Stimulated activated effector memory CD8-positive, alpha-beta T cell treated with anti-CD3 and anti-CD28 coated beads, Interleukin-12 subunit alpha, Interleukin-12 subunit beta, amount 100 ng/mL, for 72 hours (primary cell): ENCODE measurements around the gene ATL1.
A peak's percentile ranks its signal among the peaks of the same experiment; 100 is the strongest.
"Not testable (repeated sequence)": the region's sequence is repeated elsewhere in the genome, so short reads cannot be mapped to it uniquely, and the experiment has no call there.

ENCODE experiments used
- ATAC-seq: fragments of 150-1000 bp; cut with Tn5 transposase; 2 replicates; pipeline ENCODE4 v1.10.0; 2021
- DNase-seq, 2 donors: peaks; one replicate each; pipeline ENCODE4 v3.0.0; 2021 to 2022; ENCODE audit warnings: low spot score in 2 of 2
- H3K27ac Mint-ChIP-seq: one replicate; pipeline ENCODE4 v1.8.0; 2022; ENCODE audit warnings: mild to moderate bottlenecking, mixed read lengths
- H3K36me3 Mint-ChIP-seq: one replicate; pipeline ENCODE4 v1.8.0; 2022; ENCODE audit warnings: mild to moderate bottlenecking, mixed read lengths
- H3K4me1 Mint-ChIP-seq: one replicate; pipeline ENCODE4 v1.8.0; 2022; ENCODE audit warnings: mixed read lengths
- H3K4me3 Mint-ChIP-seq: one replicate; pipeline ENCODE4 v1.8.0; 2022; ENCODE audit warnings: mild to moderate bottlenecking, mixed read lengths
- H3K9me3 Mint-ChIP-seq: one replicate; pipeline ENCODE4 v1.8.0; 2022; ENCODE audit warnings: mixed read lengths

ATL1 gene

GRCh38 chr14:50647282-50647681 is 87.3 kb downstream of the ATL1 start:
- Mint-ChIP-seq H3K9me3 (no peaks in the 10 kb centered on the region), H3K27ac (no peak overlapping the region)

GRCh38 chr14:50647753-50648152 is 87.8 kb downstream of the ATL1 start:
- Mint-ChIP-seq H3K4me3 (no peak overlapping the region), H3K9me3 (no peaks in the 10 kb centered on the region), H3K4me1 (no peaks in the 10 kb centered on the region), H3K36me3 (peaks cover 9% of the 10 kb centered on the region), H3K27ac (no peak overlapping the region)
- DNase-seq (no peak), ATAC-seq (no peak)

More at GRCh38 chr14:50647282-50647681, 87.3 kb downstream of the ATL1 start:
- ATAC-seq, result no peak
- Mint-ChIP-seq H3K36me3 (peaks cover 9% of the 10 kb centered on the region), H3K4me1 (no peaks in the 10 kb centered on the region), H3K4me3 (no peak overlapping the region)
- no peak for DNase-seq

GRCh38 chr14:50649691-50650090 is 89.7 kb downstream of the ATL1 start:
- no peak overlapping the region for H3K27ac Mint-ChIP-seq
- ATAC-seq, result no peak
- peaks cover 4% of the 10 kb centered on the region for H3K36me3 Mint-ChIP-seq
- no peak for DNase-seq
- no peak overlapping the region for H3K4me3 Mint-ChIP-seq
- H3K9me3 Mint-ChIP-seq, result no peaks in the 10 kb centered on the region
- H3K4me1 Mint-ChIP-seq, result no peaks in the 10 kb centered on the region

GRCh38 chr14:50656776-50657175 is 96.8 kb downstream of the ATL1 start:
- no peaks in the 10 kb centered on the region for H3K36me3 Mint-ChIP-seq
- no peak overlapping the region for H3K4me3 Mint-ChIP-seq
- DNase-seq (no peak), ATAC-seq (no peak)
- no peaks in the 10 kb centered on the region for H3K4me1 Mint-ChIP-seq
- H3K27ac Mint-ChIP-seq, result no peak overlapping the region
- no peaks in the 10 kb centered on the region for H3K9me3 Mint-ChIP-seq

GRCh38 chr14:50657753-50658152 is 97.8 kb downstream of the ATL1 start:
- H3K27ac Mint-ChIP-seq, result no peak overlapping the region
- no peak overlapping the region for H3K4me3 Mint-ChIP-seq
- H3K36me3 Mint-ChIP-seq, result no peaks in the 10 kb centered on the region
- ATAC-seq (no peak), DNase-seq (no peak)
- no peaks in the 10 kb centered on the region for H3K4me1 Mint-ChIP-seq
- no peaks in the 10 kb centered on the region for H3K9me3 Mint-ChIP-seq

- Mint-ChIP-seq H3K27ac (no peak overlapping the region), H3K4me3 (no peak overlapping the region), H3K9me3 (no peaks in the 10 kb centered on the region), H3K36me3 (no peaks in the 10 kb centered on the region), H3K4me1 (no peaks in the 10 kb centered on the region)
- ATAC-seq (no peak), DNase-seq (no peak)
Measured at GRCh38 chr14:50658203-50658602, 98.3 kb downstream of the ATL1 start.

GRCh38 chr14:50659327-50659974 is 99.5 kb downstream of the ATL1 start:
- DNase-seq (no peak), ATAC-seq (no peak)
- Mint-ChIP-seq H3K4me1 (peaks cover 8% of the 10 kb centered on the region), H3K9me3 (no peaks in the 10 kb centered on the region), H3K27ac (peak overlapping the region; percentile 27), H3K36me3 (peaks cover 10% of the 10 kb centered on the region), H3K4me3 (no peak overlapping the region)

- H3K9me3 Mint-ChIP-seq, H3K4me3 Mint-ChIP-seq, H3K27ac Mint-ChIP-seq, ATAC-seq, DNase-seq: not testable (repeated sequence)
- H3K36me3 Mint-ChIP-seq, result peaks cover 19% of the 10 kb centered on the region
- peaks cover 14% of the 10 kb centered on the region for H3K4me1 Mint-ChIP-seq
Measured at GRCh38 chr14:50664579-50664978, 104.6 kb downstream of the ATL1 start.

GRCh38 chr14:50665300-50665699 is 105.4 kb downstream of the ATL1 start:
- not testable (repeated sequence) for H3K27ac Mint-ChIP-seq, DNase-seq, H3K9me3 Mint-ChIP-seq, ATAC-seq, H3K4me3 Mint-ChIP-seq
- peaks cover 19% of the 10 kb centered on the region for H3K36me3 Mint-ChIP-seq
- peaks cover 14% of the 10 kb centered on the region for H3K4me1 Mint-ChIP-seq

- Mint-ChIP-seq H3K27ac (no peak overlapping the region), H3K9me3 (no peaks in the 10 kb centered on the region), H3K36me3 (peaks cover 19% of the 10 kb centered on the region), H3K4me3 (no peak overlapping the region), H3K4me1 (peaks cover 14% of the 10 kb centered on the region)
- ATAC-seq, result peak; percentile 5
- no peak for DNase-seq
Measured at GRCh38 chr14:50666772-50667683, 107.1 kb downstream of the ATL1 start.

GRCh38 chr14:50667684-50667995 is 107.7 kb downstream of the ATL1 start:
- Mint-ChIP-seq H3K27ac (no peak overlapping the region), H3K4me1 (peaks cover 14% of the 10 kb centered on the region), H3K9me3 (no peaks in the 10 kb centered on the region), H3K4me3 (no peak overlapping the region), H3K36me3 (peaks cover 19% of the 10 kb centered on the region)
- ATAC-seq (no peak), DNase-seq (no peak)

- Mint-ChIP-seq H3K9me3 (no peaks in the 10 kb centered on the region), H3K36me3 (peaks cover 19% of the 10 kb centered on the region), H3K27ac (no peak within 1 kb of the TSS), H3K4me1 (peaks cover 14% of the 10 kb centered on the region), H3K4me3 (no peak within 1 kb of the TSS)
- DNase-seq (peak; percentile 40 to 79), ATAC-seq (peak; percentile 85)
Measured at GRCh38 chr14:50667996-50668825, 108.3 kb downstream of the ATL1 start, which contains the start of gene SAV1. SAV1 (minus strand) TSS chr14:50668306; CDS start chr14:50667967, 339 bp downstream.

- DNase-seq (no peak), ATAC-seq (no peak)
- peaks cover 9% of the 10 kb centered on the region for H3K4me1 Mint-ChIP-seq
- H3K27ac Mint-ChIP-seq, result no peak overlapping the region
- no peaks in the 10 kb centered on the region for H3K9me3 Mint-ChIP-seq
- H3K36me3 Mint-ChIP-seq, result peaks cover 14% of the 10 kb centered on the region
- no peak overlapping the region for H3K4me3 Mint-ChIP-seq
Measured at GRCh38 chr14:50668826-50669143, 108.8 kb downstream of the ATL1 start.

GRCh38 chr14:50669441-50669986 is 109.6 kb downstream of the ATL1 start:
- Mint-ChIP-seq H3K27ac (no peak overlapping the region), H3K4me1 (peaks cover 6% of the 10 kb centered on the region), H3K36me3 (peaks cover 9% of the 10 kb centered on the region), H3K4me3 (no peak overlapping the region), H3K9me3 (no peaks in the 10 kb centered on the region)
- ATAC-seq (no peak), DNase-seq (no peak)

- no peak for ATAC-seq
- H3K4me3 Mint-ChIP-seq, result no peak overlapping the region
Measured at GRCh38 chr14:50670196-50670865, 110.4 kb downstream of the ATL1 start.

More at GRCh38 chr14:50670196-50670865, 110.4 kb downstream of the ATL1 start:
- Mint-ChIP-seq H3K4me1 (peaks cover 6% of the 10 kb centered on the region), H3K36me3 (peaks cover 5% of the 10 kb centered on the region), H3K9me3 (no peaks in the 10 kb centered on the region), H3K27ac (no peak overlapping the region)
- DNase-seq, result no peak
